Measurements from ENCODE around the gene RGS3.

Gene RGS3

GRCh38 chr9:113622600-113623400 lies 159.3 kb downstream of the RGS3 start:
- H3K4me1 Mint-ChIP-seq: peaks cover 83% of the 10 kb centered on the region
- no peaks in the 10 kb centered on the region for H3K36me3 Mint-ChIP-seq (ENCODE audit: low read depth)
- TF ChIP-seq CTCF (IDR thresholded peaks at IDR 0.05): no peak
- no peak for DNase-seq
- no peaks in the 10 kb centered on the region for H3K9me3 Mint-ChIP-seq
- H3K4me3 Mint-ChIP-seq: no peak overlapping the region
- peak overlapping the region; percentile 50 for H3K27ac Mint-ChIP-seq
- peaks cover 3% of the 10 kb centered on the region for H3K27me3 Mint-ChIP-seq (ENCODE audit: low read depth, poor library complexity)

- Mint-ChIP-seq H3K4me3 (no peak overlapping the region), H3K4me1 (peaks cover 71% of the 10 kb centered on the region), H3K27me3 (ENCODE audit: low read depth, poor library complexity) (peaks cover 3% of the 10 kb centered on the region), H3K27ac (no peak overlapping the region), H3K9me3 (no peaks in the 10 kb centered on the region), H3K36me3 (ENCODE audit: low read depth) (no peaks in the 10 kb centered on the region)
- TF ChIP-seq CTCF (IDR thresholded peaks at IDR 0.05): no peak
- DNase-seq: no peak
Measured at GRCh38 chr9:113623851-113624485, 160.4 kb downstream of the RGS3 start.

- no peaks in the 10 kb centered on the region for H3K36me3 Mint-ChIP-seq (ENCODE audit: low read depth)
- peaks cover 65% of the 10 kb centered on the region for H3K4me1 Mint-ChIP-seq
- no peak overlapping the region for H3K4me3 Mint-ChIP-seq
- peaks cover 3% of the 10 kb centered on the region for H3K27me3 Mint-ChIP-seq (ENCODE audit: low read depth, poor library complexity)
- no peaks in the 10 kb centered on the region for H3K9me3 Mint-ChIP-seq
- no peak for TF ChIP-seq CTCF (IDR thresholded peaks at IDR 0.05)
- DNase-seq: no peak
- H3K27ac Mint-ChIP-seq: no peak overlapping the region
Measured at GRCh38 chr9:113624721-113625120, 161.2 kb downstream of the RGS3 start.

- Mint-ChIP-seq H3K9me3 (no peaks in the 10 kb centered on the region), H3K4me1 (peaks cover 57% of the 10 kb centered on the region), H3K27ac (no peak overlapping the region), H3K4me3 (no peak overlapping the region), H3K36me3 (ENCODE audit: low read depth) (no peaks in the 10 kb centered on the region), H3K27me3 (ENCODE audit: low read depth, poor library complexity) (peaks cover 3% of the 10 kb centered on the region)
- TF ChIP-seq CTCF (IDR thresholded peaks at IDR 0.05): no peak
- no peak for DNase-seq
Measured at GRCh38 chr9:113625486-113625885, 162.0 kb downstream of the RGS3 start.

GRCh38 chr9:113626735-113627495 lies 163.4 kb downstream of the RGS3 start:
- H3K9me3 Mint-ChIP-seq: no peaks in the 10 kb centered on the region
- peaks cover 50% of the 10 kb centered on the region for H3K4me1 Mint-ChIP-seq
- H3K27ac Mint-ChIP-seq: peak overlapping the region; percentile 44
- H3K4me3 Mint-ChIP-seq: no peak overlapping the region
- no peak for DNase-seq
- H3K27me3 Mint-ChIP-seq (ENCODE audit: low read depth, poor library complexity): peaks cover 3% of the 10 kb centered on the region
- no peak for TF ChIP-seq CTCF (IDR thresholded peaks at IDR 0.05)
- no peaks in the 10 kb centered on the region for H3K36me3 Mint-ChIP-seq (ENCODE audit: low read depth)
